ENCODE results near the gene POLR1C.
"Not testable (repeated sequence)": the region's sequence is repeated elsewhere in the genome, so short reads cannot be mapped to it uniquely, and the experiment has no call there.

The POLR1C gene

GRCh38 chr6:43516697-43517504 is at the start of gene POLR1C, which contains the start of gene YIPF3:
Gene POLR1C (plus strand): TSS chr6:43517089. CDS start chr6:43517110, 21 bp downstream.
Gene YIPF3 (minus strand): TSS chr6:43516926. CDS start chr6:43516807, 119 bp downstream.
- DNase-seq (ENCODE audit: low spot score) = peak; percentile 97

GRCh38 chr6:43467265-43467664 is 49.6 kb upstream of the POLR1C start:
- DNase-seq (ENCODE audit: low spot score) = not testable (repeated sequence)

GRCh38 chr6:43467752-43468151 is 49.1 kb upstream of the POLR1C start:
- DNase-seq (ENCODE audit: low spot score) = no peak

GRCh38 chr6:43468240-43468639 is 48.6 kb upstream of the POLR1C start:
- no peak for DNase-seq (ENCODE audit: low spot score)

GRCh38 chr6:43468748-43469681 is 47.9 kb upstream of the POLR1C start:
- no peak for DNase-seq (ENCODE audit: low spot score)

- DNase-seq (ENCODE audit: low spot score) = no peak
Measured at GRCh38 chr6:43469947-43470346, 46.9 kb upstream of the POLR1C start.

- DNase-seq (ENCODE audit: low spot score) = no peak
Measured at GRCh38 chr6:43471399-43471798, 45.5 kb upstream of the POLR1C start.

- no peak for DNase-seq (ENCODE audit: low spot score)
Measured at GRCh38 chr6:43472515-43472914, 44.4 kb upstream of the POLR1C start.

- no peak for DNase-seq (ENCODE audit: low spot score)
Measured at GRCh38 chr6:43475516-43475915, 41.4 kb upstream of the POLR1C start.

- DNase-seq (ENCODE audit: low spot score) = no peak
Measured at GRCh38 chr6:43476746-43477145, 40.1 kb upstream of the POLR1C start.

- DNase-seq (ENCODE audit: low spot score) = peak; percentile 87
Measured at GRCh38 chr6:43477235-43478007, 39.5 kb upstream of the POLR1C start, which contains the start of gene TJAP1. Gene TJAP1 (plus strand): TSS chr6:43477570. CDS start chr6:43499002, 21,432 bp downstream.

GRCh38 chr6:43478008-43478372 is 38.9 kb upstream of the POLR1C start:
- no peak for DNase-seq (ENCODE audit: low spot score)

- no peak for DNase-seq (ENCODE audit: low spot score)
Measured at GRCh38 chr6:43481075-43481474, 35.8 kb upstream of the POLR1C start.

- DNase-seq (ENCODE audit: low spot score) = no peak
Measured at GRCh38 chr6:43481591-43482236, 35.2 kb upstream of the POLR1C start.

GRCh38 chr6:43488667-43489276 is 28.1 kb upstream of the POLR1C start:
- no peak for DNase-seq (ENCODE audit: low spot score)

GRCh38 chr6:43489277-43490072 is 27.4 kb upstream of the POLR1C start:
- peak; percentile 99 for DNase-seq (ENCODE audit: low spot score)

- DNase-seq (ENCODE audit: low spot score) = peak; percentile 59
Measured at GRCh38 chr6:43490523-43490939, 26.4 kb upstream of the POLR1C start.

- peak; percentile 95 for DNase-seq (ENCODE audit: low spot score)
Measured at GRCh38 chr6:43491750-43492661, 24.9 kb upstream of the POLR1C start.

- no peak for DNase-seq (ENCODE audit: low spot score)
Measured at GRCh38 chr6:43492673-43493072, 24.2 kb upstream of the POLR1C start.

Measured in globus pallidus (tissue), 1 donor.